HG03108 (cell line): ENCODE results near the gene CELF2.

Experiments used
- ATAC-seq: cut with Tn5 transposase; IDR thresholded peaks from one replicate; pipeline ENCODE4 v1.9.1; 2021; ENCODE audit warnings: moderate library complexity; ENCODE audit not compliant: unreplicated experiment

CELF2 gene

GRCh38 chr10:11020548-11020942, 2.9 kb downstream of the CELF2 start:
- ATAC-seq: no peak

GRCh38 chr10:11022213-11022612, 4.5 kb downstream of the CELF2 start:
- ATAC-seq: no peak

GRCh38 chr10:11023009-11023953, 5.6 kb downstream of the CELF2 start:
- no peak for ATAC-seq

GRCh38 chr10:11024596-11024995, 6.9 kb downstream of the CELF2 start:
- no peak for ATAC-seq

GRCh38 chr10:11025978-11026377, 8.3 kb downstream of the CELF2 start:
- no peak for ATAC-seq

- ATAC-seq: no peak
These were observed 9.1 kb downstream of the CELF2 start for GRCh38 chr10:11026773-11027172.

- ATAC-seq: no peak
These were observed 17.1 kb downstream of the CELF2 start for GRCh38 chr10:11034762-11035161.

GRCh38 chr10:11035301-11035991, 17.8 kb downstream of the CELF2 start:
- no peak for ATAC-seq

- no peak for ATAC-seq
These were observed 18.8 kb downstream of the CELF2 start for GRCh38 chr10:11036424-11037011.

GRCh38 chr10:11037991-11038390, 20.3 kb downstream of the CELF2 start:
- no peak for ATAC-seq

- ATAC-seq: no peak
These were observed 24.7 kb downstream of the CELF2 start for GRCh38 chr10:11042357-11042756.

GRCh38 chr10:11043039-11043438, 25.4 kb downstream of the CELF2 start:
- ATAC-seq: no peak

- ATAC-seq: no peak
These were observed 25.9 kb downstream of the CELF2 start for GRCh38 chr10:11043446-11044127.

- no peak for ATAC-seq
These were observed 27.8 kb downstream of the CELF2 start for GRCh38 chr10:11045487-11045886.

GRCh38 chr10:11045995-11046775, 28.5 kb downstream of the CELF2 start:
- no peak for ATAC-seq

- ATAC-seq: no peak
These were observed 29.1 kb downstream of the CELF2 start for GRCh38 chr10:11046776-11047160.

GRCh38 chr10:11048707-11049278, 31.1 kb downstream of the CELF2 start:
- no peak for ATAC-seq

- no peak for ATAC-seq
These were observed 32.1 kb downstream of the CELF2 start for GRCh38 chr10:11049806-11050205.

- no peak for ATAC-seq
These were observed 32.9 kb downstream of the CELF2 start for GRCh38 chr10:11050301-11051287.
